ENCODE data around the gene UVRAG.

Gene UVRAG

GRCh38 chr11:75810637-75811390 lies 4.2 kb upstream of the UVRAG start:
- no peak for DNase-seq

GRCh38 chr11:75811485-75811884 lies 3.5 kb upstream of the UVRAG start:
- no peak for DNase-seq

GRCh38 chr11:75812542-75813040 lies 2.4 kb upstream of the UVRAG start:
- DNase-seq, result no peak

GRCh38 chr11:75813124-75813523 lies 1.9 kb upstream of the UVRAG start:
- no peak for DNase-seq

GRCh38 chr11:75813622-75814039 lies 1.4 kb upstream of the UVRAG start:
- no peak for DNase-seq

GRCh38 chr11:75814363-75814676 lies 690 bp upstream of the UVRAG start:
- DNase-seq, result no peak

- no peak for DNase-seq
Observed at GRCh38 chr11:75815345-75816168, 547 bp downstream of the UVRAG start.

- no peak for DNase-seq
Observed at GRCh38 chr11:75816561-75817239, 1.7 kb downstream of the UVRAG start.

- no peak for DNase-seq
Observed at GRCh38 chr11:75820645-75821044, 5.6 kb downstream of the UVRAG start.

- no peak for DNase-seq
Observed at GRCh38 chr11:75821202-75821601, 6.2 kb downstream of the UVRAG start.

GRCh38 chr11:75822541-75822940 lies 7.5 kb downstream of the UVRAG start:
- no peak for DNase-seq

- no peak for DNase-seq
Observed at GRCh38 chr11:75823415-75823814, 8.4 kb downstream of the UVRAG start.

GRCh38 chr11:75823946-75824345 lies 8.9 kb downstream of the UVRAG start:
- no peak for DNase-seq

- DNase-seq, result no peak
Observed at GRCh38 chr11:75826461-75827230, 11.6 kb downstream of the UVRAG start.

- no peak for DNase-seq
Observed at GRCh38 chr11:75827562-75827961, 12.6 kb downstream of the UVRAG start.

- DNase-seq, result no peak
Observed at GRCh38 chr11:75831915-75832502, 17.0 kb downstream of the UVRAG start.

- DNase-seq, result no peak
Observed at GRCh38 chr11:75834728-75835127, 19.7 kb downstream of the UVRAG start.

GRCh38 chr11:75836417-75836816 lies 21.4 kb downstream of the UVRAG start:
- no peak for DNase-seq

- no peak for DNase-seq
Observed at GRCh38 chr11:75839851-75840250, 24.8 kb downstream of the UVRAG start.

GRCh38 chr11:75840522-75840921 lies 25.5 kb downstream of the UVRAG start:
- DNase-seq, result no peak

GRCh38 chr11:75841739-75842138 lies 26.7 kb downstream of the UVRAG start:
- no peak for DNase-seq

GRCh38 chr11:75845324-75845723 lies 30.3 kb downstream of the UVRAG start:
- no peak for DNase-seq
